SK-N-SH (cell line): ENCODE data around the gene TAF1D. TPM values are rescaled to one million over a fixed set of nuclear protein-coding genes. Genes with fewer than 3 reads are reported as not detected.

Experiments used
- CTCF ChIA-PET: fragments of 300-600, 350-600 bp; formaldehyde crosslinking; extraction: SDS; loops from one replicate; lab custom pipeline; 2021; lab: Yijun Ruan, JAX
- POLR2A ChIA-PET: fragments of 350-600 bp; sonication (Branson Sonifier 250); formaldehyde crosslinking; extraction: SDS; loops from one replicate; lab custom pipeline; 2020; ENCODE audit warnings: antibody characterized with exemption, inconsistent platforms; lab: Yijun Ruan, JAX
- DNase-seq: peaks from one replicate; pipeline ENCODE4 v3.0.0; 2012
- H2AFZ ChIP-seq: fragments of 200-600 bp; sonication (generic); 2 replicates; pipeline ENCODE4 v1.8.1; 2016; ENCODE audit warnings: antibody characterized with exemption, mild to moderate bottlenecking, low read depth
- H3F3A ChIP-seq: fragments of 200-600 bp; sonication (generic); replicated peaks from 2 replicates; pipeline ENCODE3; 2016; ENCODE audit warnings: antibody characterized with exemption, mild to moderate bottlenecking; ENCODE audit not compliant: insufficient read depth
- H3K27ac ChIP-seq, 2 experiments: fragments of 200-500 bp in 1 of 2; fragments of 200-600 bp in 1 of 2; sonication (Bioruptor generic) in 1 of 2; sonication (generic), shearing (Covaris generic) in 1 of 2; 2 replicates each; pipeline versions ENCODE4 v1.5.1 to v1.6.1; 2014 to 2016; ENCODE audit warnings: low read depth in 2 of 2, inconsistent platforms in 1 of 2, low read length in 1 of 2, mild to moderate bottlenecking in 1 of 2, mixed read lengths in 1 of 2
- H3K27me3 ChIP-seq: fragments of 200-600 bp; sonication (generic), shearing (Covaris generic); 2 replicates; pipeline ENCODE4 v1.6.1; 2016; ENCODE audit warnings: mixed run types; ENCODE audit not compliant: insufficient read depth
- H3K36me3 ChIP-seq, 2 experiments: fragments of 200-500 bp in 1 of 2; fragments of 200-600 bp in 1 of 2; sonication (Bioruptor generic) in 1 of 2; sonication (generic) in 1 of 2; replicated peaks in 1 of 2; 2 replicates each; pipeline versions ENCODE3 to v1.5.1; 2014 to 2016; ENCODE audit warnings: low read length in 1 of 2, mild to moderate bottlenecking in 1 of 2; ENCODE audit not compliant: insufficient read depth in 2 of 2, control insufficient read depth in 1 of 2
- H3K4me1 ChIP-seq, 2 experiments: fragments of 200-500 bp in 1 of 2; fragments of 200-600 bp in 1 of 2; sonication (Bioruptor generic) in 1 of 2; sonication (generic), shearing (Covaris generic) in 1 of 2; 2 replicates each; pipeline versions ENCODE4 v1.5.1 to v1.6.1; 2014 to 2016; ENCODE audit warnings: low read depth in 1 of 2, low read length in 1 of 2, mixed run types in 1 of 2; ENCODE audit not compliant: insufficient read depth in 2 of 2, control insufficient read depth in 1 of 2
- H3K4me2 ChIP-seq: fragments of 200-600 bp; sonication (generic), shearing (Covaris generic); 2 replicates; pipeline ENCODE4 v1.6.1; 2017; ENCODE audit warnings: mixed run types
- H3K4me3 ChIP-seq, 2 experiments: fragments of 200-500 bp in 1 of 2; fragments of 200-600 bp in 1 of 2; sonication (Bioruptor generic) in 1 of 2; sonication (generic), shearing (Covaris generic) in 1 of 2; 2 replicates each; pipeline versions ENCODE4 v1.5.1 to v1.8.1; 2014 to 2016; ENCODE audit warnings: low read depth in 2 of 2, inconsistent platforms in 1 of 2, low read length in 1 of 2, mild to moderate bottlenecking in 1 of 2, mixed read lengths in 1 of 2, moderate library complexity in 1 of 2
- H3K79me2 ChIP-seq: fragments of 200-600 bp; sonication (generic); 2 replicates; pipeline ENCODE4 v1.8.1; 2017; ENCODE audit warnings: mild to moderate bottlenecking; ENCODE audit not compliant: insufficient read depth
- H3K9ac ChIP-seq: fragments of 200-600 bp; sonication (generic); 2 replicates; pipeline ENCODE4 v1.6.1; 2017; ENCODE audit warnings: mixed run types
- H3K9me2 ChIP-seq: fragments of 200-600 bp; sonication (generic); 2 replicates; pipeline ENCODE4 v1.6.1; 2017; ENCODE audit warnings: mixed run types
- H3K9me3 ChIP-seq: fragments of 200-600 bp; sonication (generic); 2 replicates; pipeline ENCODE4 v1.6.1; 2017; ENCODE audit warnings: mixed run types, mild to moderate bottlenecking, moderate library complexity
- H4K20me1 ChIP-seq: fragments of 200-600 bp; sonication (generic); 2 replicates; pipeline ENCODE4 v1.6.1; 2017; ENCODE audit warnings: mild to moderate bottlenecking, mixed run types; ENCODE audit not compliant: insufficient read depth
- CTCF ChIP-seq: fragments of 200-600 bp; sonication (generic); IDR thresholded peaks from 2 replicates; pipeline ENCODE4 v1.6.1; 2017; ENCODE audit warnings: antibody characterized with exemption, mild to moderate bottlenecking, moderate library complexity
- ELF1 ChIP-seq: IDR thresholded peaks from 2 replicates; pipeline ENCODE4 v1.4.0; 2012
- FOSL2 ChIP-seq: IDR thresholded peaks from 2 replicates; pipeline ENCODE4 v1.4.0; 2012; ENCODE audit warnings: low read depth, mild to moderate bottlenecking, moderate library complexity, borderline replicate concordance
- FOXJ3 ChIP-seq: sonication (generic); formaldehyde crosslinking; IDR thresholded peaks from 2 replicates; pipeline ENCODE4 v1.5.1; 2020; ENCODE audit warnings: mild to moderate bottlenecking, missing genetic modification reagents
- FOXM1 ChIP-seq: IDR thresholded peaks from 2 replicates; pipeline ENCODE4 v1.4.0; 2012; ENCODE audit warnings: low read depth, mild to moderate bottlenecking
- RAD21 ChIP-seq: IDR thresholded peaks from 2 replicates; pipeline ENCODE4 v1.6.1; 2012; ENCODE audit warnings: mild to moderate bottlenecking, low read length
- RFX5 ChIP-seq: IDR thresholded peaks from 2 replicates; pipeline ENCODE4 v1.6.1; 2012; ENCODE audit warnings: mild to moderate bottlenecking, improper control_type of control experiment, low read length
- SIN3A ChIP-seq: IDR thresholded peaks from 2 replicates; pipeline ENCODE4 v1.6.1; 2012; ENCODE audit warnings: low read depth, mild to moderate bottlenecking, low read length, moderate library complexity, borderline replicate concordance
- SMC3 ChIP-seq: IDR thresholded peaks from 2 replicates; pipeline ENCODE4 v1.6.1; 2012; ENCODE audit warnings: low read depth, low read length, improper control_type of control experiment
- TAF1 ChIP-seq: IDR thresholded peaks from 2 replicates; pipeline ENCODE4 v1.6.1; 2012; ENCODE audit warnings: low read depth, mild to moderate bottlenecking, low read length, moderate library complexity, borderline replicate concordance
- TCF12 ChIP-seq: IDR thresholded peaks from 2 replicates; pipeline ENCODE4 v1.4.0; 2012
- TEAD4 ChIP-seq: IDR thresholded peaks from 2 replicates; pipeline ENCODE4 v1.4.0; 2012; ENCODE audit warnings: mild to moderate bottlenecking, borderline replicate concordance; ENCODE audit not compliant: insufficient read depth
- ZBTB33 ChIP-seq: IDR thresholded peaks from 2 replicates; pipeline ENCODE4 v1.4.0; 2012; ENCODE audit warnings: low read depth, borderline replicate concordance
- WGBS: methylation state at CpG from one replicate; pipeline ENCODE4 v1.1.6; 2017; ENCODE audit warnings: low lambda C conversion rate; 5-methylcytosine and 5-hydroxymethylcytosine counted together
- polyA plus RNA-seq, 3 experiments: library from polyadenylated mRNA; depleted of rRNA; stranded (reverse); fragments of >200 nt; gene quantifications; 2 replicates each; pipeline ENCODE4 v1.2.3, GENCODE V29; 2012
- TF ChIP-seq, protein P1 (sequence below): IDR thresholded peaks from 2 replicates; pipeline ENCODE4; 2012
- TF ChIP-seq, protein P2 (sequence below): fragments of 150-350 bp; IDR thresholded peaks from 2 replicates; pipeline ENCODE4 v1.6.1; 2016; ENCODE audit warnings: mild to moderate bottlenecking, low read depth, low read length

Gene TAF1D
- polyA plus RNA-seq, 1 of the 3 experiments (the other 2 are of a cell fraction) = 56.7 TPM

DNA sequence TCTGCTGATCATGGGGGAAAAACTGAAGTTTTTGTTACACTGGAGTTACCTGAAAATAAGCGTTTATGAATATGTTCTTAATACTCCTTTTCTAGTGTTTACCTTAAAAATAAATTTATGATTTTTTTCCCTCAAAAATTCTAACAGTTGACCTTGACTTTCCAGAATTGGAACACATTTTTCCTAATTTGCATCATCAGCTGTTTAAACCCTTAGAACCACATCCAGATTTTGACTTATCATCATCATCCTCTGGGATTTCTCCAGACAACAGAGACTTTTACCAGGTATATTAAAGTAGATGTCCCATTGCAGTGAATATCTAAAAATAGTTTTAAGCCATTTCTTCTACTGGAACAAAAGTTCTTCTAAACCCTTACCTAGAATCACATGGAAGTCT, 17.2 kb downstream of the TAF1D start:
- Histone ChIP-seq H3K27me3 (no peaks in the 10 kb centered on the region), H3K36me3 (peaks cover 48 to 65% of the 10 kb centered on the region in 2 experiments), H3K79me2 (no peaks in the 10 kb centered on the region; the same call in 1 of the 2 replicates), H3K4me1 (no peaks in the 10 kb centered on the region; a peak in 1 of 4 replicates), H3K27ac (no peak overlapping the region; a peak in 1 of 4 replicates), H3K9ac (no peak overlapping the region), H3K4me2 (no peak overlapping the region)
- ChIA-PET CTCF (interaction anchor here (1.2 kb wide), 1 partner anchor 14 kb away, joined by 3 read pairs; no protein-coding TSS in a partner anchor), POLR2A (no interaction called here)
- 88% methylated on average over 1 of the region's 1 CpG for WGBS
- TF ChIP-seq FOXM1 (no peak), CTCF (no peak), SMC3 (no peak), FOSL2 (no peak), TEAD4 (no peak), SIN3A (no peak), TAF1 (no peak), RFX5 (no peak), RAD21 (no peak)
- TF ChIP-seq, protein P1, sequence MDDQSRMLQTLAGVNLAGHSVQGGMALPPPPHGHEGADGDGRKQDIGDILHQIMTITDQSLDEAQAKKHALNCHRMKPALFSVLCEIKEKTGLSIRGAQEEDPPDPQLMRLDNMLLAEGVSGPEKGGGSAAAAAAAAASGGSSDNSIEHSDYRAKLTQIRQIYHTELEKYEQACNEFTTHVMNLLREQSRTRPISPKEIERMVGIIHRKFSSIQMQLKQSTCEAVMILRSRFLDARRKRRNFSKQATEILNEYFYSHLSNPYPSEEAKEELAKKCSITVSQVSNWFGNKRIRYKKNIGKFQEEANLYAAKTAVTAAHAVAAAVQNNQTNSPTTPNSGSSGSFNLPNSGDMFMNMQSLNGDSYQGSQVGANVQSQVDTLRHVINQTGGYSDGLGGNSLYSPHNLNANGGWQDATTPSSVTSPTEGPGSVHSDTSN = no peak
- TF ChIP-seq, all 33 proteins: peak for 0
- Histone ChIP-seq H3F3A (peaks cover 24% of the 10 kb centered on the region), H4K20me1 (0 out of 2 replicates have a peak, but pooled peaks cover 8% of the 10 kb centered on the region), H3K9me2 (no peaks in the 10 kb centered on the region), H2AFZ (no peak overlapping the region), H3K4me3 (no peak overlapping the region), H3K9me3 (no peaks in the 10 kb centered on the region)
- DNase-seq = no peak

GRCh38 chr11:93720522-93720921, 20.8 kb downstream of the TAF1D start:
- ChIA-PET CTCF (no interaction called here), POLR2A (interaction anchor here (1.6 kb wide), 1 partner anchor 21 kb away, joined by 3 read pairs; the partner anchor contains the start of genes C11orf54 and TAF1D)
- no peaks in the 10 kb centered on the region; a peak in 1 of 4 replicates for H3K4me1 ChIP-seq
- H3F3A ChIP-seq = no peaks in the 10 kb centered on the region
- H3K4me3 ChIP-seq = no peak overlapping the region
- H3K36me3 ChIP-seq = peaks cover 28 to 50% of the 10 kb centered on the region in 2 experiments
- H3K27ac ChIP-seq = no peak overlapping the region
- no peak overlapping the region for H3K4me2 ChIP-seq
- DNase-seq = no peak
- H3K79me2 ChIP-seq = peaks cover 9% of the 10 kb centered on the region
- no peak overlapping the region for H2AFZ ChIP-seq
- no peaks in the 10 kb centered on the region for H3K27me3 ChIP-seq
- TF ChIP-seq FOXJ3 (CRISPR knock-in tag) (no peak), SMC3 (no peak), ELF1 (no peak), TEAD4 (no peak), TCF12 (no peak), ZBTB33 (no peak)
- TF ChIP-seq, protein P2, sequence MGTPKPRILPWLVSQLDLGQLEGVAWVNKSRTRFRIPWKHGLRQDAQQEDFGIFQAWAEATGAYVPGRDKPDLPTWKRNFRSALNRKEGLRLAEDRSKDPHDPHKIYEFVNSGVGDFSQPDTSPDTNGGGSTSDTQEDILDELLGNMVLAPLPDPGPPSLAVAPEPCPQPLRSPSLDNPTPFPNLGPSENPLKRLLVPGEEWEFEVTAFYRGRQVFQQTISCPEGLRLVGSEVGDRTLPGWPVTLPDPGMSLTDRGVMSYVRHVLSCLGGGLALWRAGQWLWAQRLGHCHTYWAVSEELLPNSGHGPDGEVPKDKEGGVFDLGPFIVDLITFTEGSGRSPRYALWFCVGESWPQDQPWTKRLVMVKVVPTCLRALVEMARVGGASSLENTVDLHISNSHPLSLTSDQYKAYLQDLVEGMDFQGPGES = no peak
- no peaks in the 10 kb centered on the region for H3K9me2 ChIP-seq
- H3K9ac ChIP-seq = no peak overlapping the region
- H4K20me1 ChIP-seq = no peaks in the 10 kb centered on the region
- H3K9me3 ChIP-seq = no peaks in the 10 kb centered on the region
- 97% methylated on average over 5 of the region's 7 CpGs for WGBS
